ENCODE measurements around the gene FN3K.

FN3K gene

GRCh38 chr17:82734987-82735866 is at the start of gene FN3K:
Gene FN3K (plus strand): TSS chr17:82735615. CDS start chr17:82735637, 22 bp downstream.
- peak in 1 of 4 experiments; percentile 46 for DNase-seq

GRCh38 chr17:82686366-82687324 is 48.8 kb upstream of the FN3K start:
- DNase-seq, result no peak

- DNase-seq, result no peak
Measured at GRCh38 chr17:82687375-82687861, 48.0 kb upstream of the FN3K start.

- DNase-seq, result no peak
Measured at GRCh38 chr17:82687871-82688270, 47.5 kb upstream of the FN3K start.

- no peak for DNase-seq
Measured at GRCh38 chr17:82689077-82689476, 46.3 kb upstream of the FN3K start.

GRCh38 chr17:82690786-82691489 is 44.5 kb upstream of the FN3K start:
- no peak for DNase-seq

GRCh38 chr17:82691714-82692113 is 43.7 kb upstream of the FN3K start:
- DNase-seq, result no peak

- DNase-seq, result no peak
Measured at GRCh38 chr17:82692268-82692667, 43.1 kb upstream of the FN3K start.

- DNase-seq, result no peak
Measured at GRCh38 chr17:82693168-82693867, 42.1 kb upstream of the FN3K start.

GRCh38 chr17:82694647-82695046 is 40.8 kb upstream of the FN3K start:
- no peak for DNase-seq

- DNase-seq, result no peak
Measured at GRCh38 chr17:82696259-82696658, 39.2 kb upstream of the FN3K start.

- DNase-seq, result no peak
Measured at GRCh38 chr17:82696916-82697807, 38.3 kb upstream of the FN3K start.

- DNase-seq, result no peak
Measured at GRCh38 chr17:82697808-82698064, 37.7 kb upstream of the FN3K start.

- DNase-seq, result peak; percentile 92 to 98 (median 97)
Measured at GRCh38 chr17:82698065-82698973, 37.1 kb upstream of the FN3K start, which contains the start of gene RAB40B. Gene RAB40B (minus strand): TSS chr17:82698698. CDS start chr17:82698596, 102 bp downstream.

GRCh38 chr17:82698974-82699442 is 36.4 kb upstream of the FN3K start:
- DNase-seq, result no peak

- no peak for DNase-seq
Measured at GRCh38 chr17:82699551-82699950, 35.9 kb upstream of the FN3K start.

GRCh38 chr17:82702231-82702927 is 33.0 kb upstream of the FN3K start:
- no peak for DNase-seq

GRCh38 chr17:82703036-82703745 is 32.2 kb upstream of the FN3K start:
- DNase-seq, result no peak

All from activated naive CD4-positive, alpha-beta T cell (primary cell).